ENCODE data around the gene UBE2F. TPM values are rescaled to one million over a fixed set of nuclear protein-coding genes. Genes with fewer than 3 reads are reported as not detected.

UBE2F gene
- total and polyA plus RNA-seq, 2 of the 13 experiments (the other 11 are each of a cell fraction or from before 2014, with no cell fraction given): 35.4 to 73.1 TPM

DNA sequence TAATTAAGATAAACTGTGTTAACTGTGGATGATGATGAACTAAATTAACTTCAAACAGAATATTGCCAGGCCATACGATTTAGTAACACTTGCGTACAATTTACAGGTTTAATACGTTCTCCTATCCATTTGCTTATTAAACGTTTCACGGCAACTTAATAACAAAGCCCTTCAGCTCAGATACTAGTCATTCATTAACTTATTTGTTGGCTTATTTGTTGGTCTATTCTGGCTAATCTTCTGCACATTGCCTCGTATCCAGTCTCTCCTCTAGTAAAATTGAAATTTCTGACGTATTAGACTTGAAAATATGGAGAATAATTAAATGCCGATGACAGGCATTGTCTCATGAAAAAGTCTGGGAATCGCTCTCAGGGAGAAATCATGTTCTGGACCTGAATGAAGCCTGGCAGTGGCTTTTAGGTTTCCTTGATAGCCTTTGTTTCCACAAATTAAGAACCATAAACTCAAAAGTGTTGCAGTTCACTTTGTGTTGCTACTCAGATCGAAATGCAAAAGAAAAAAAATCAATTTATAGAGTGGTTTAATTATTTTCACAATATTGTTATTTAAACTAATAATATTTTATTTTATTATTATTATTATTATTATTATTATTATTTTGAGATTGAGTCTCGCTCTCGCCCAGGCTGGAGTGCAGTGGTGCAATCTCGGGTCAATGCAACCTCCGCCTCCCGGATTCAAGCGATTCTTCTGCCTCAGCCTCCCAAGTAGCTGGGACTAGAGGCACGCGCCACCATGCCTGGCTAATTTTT lies 98.4 kb downstream of the UBE2F start:
- no TSS peak for BruUV-seq (replicated peaks)
- no peaks in the 10 kb centered on the region; a peak in 1 of 5 replicates for H3K27me3 ChIP-seq (ENCODE audit: control insufficient read depth in 1 of 2, insufficient read depth in 2 of 2, low read length in 2 of 2)
- no peak for DNase-seq (ENCODE audit: low spot score)
- H4K20me1 ChIP-seq (ENCODE audit: insufficient read depth, low read length): no peaks in the 10 kb centered on the region
- FAIRE-seq: no peak
- 84% methylated on average over 18 of the region's 18 CpGs for WGBS (ENCODE audit: low lambda C conversion rate)
- POLR2A ChIA-PET: interaction anchor here (1.2 to 3.8 kb wide), 4 partner anchors 8 to 41 kb away, joined by 4 to 11 read pairs (median 7); no protein-coding TSS in a partner anchor
- H3K9ac ChIP-seq (ENCODE audit: insufficient read depth, low read depth, low read length): no peak overlapping the region; the same call in 1 of the 2 replicates
- in situ Hi-C loops (cut with HindIII; ENCODE audit: extremely low pct_ligation_motif_present, low pct_unique_long_range_greater_than_20kb): no loop called here
- no peak for ATAC-seq
- H3K27ac ChIP-seq (ENCODE audit: extremely low read length, insufficient read depth, low read length): no peak overlapping the region
- peaks cover 40% of the 10 kb centered on the region for H3K4me1 ChIP-seq (ENCODE audit: insufficient read depth, low read length)
- no peak overlapping the region for H3K4me3 ChIP-seq (replicated peaks in 1 of 3; ENCODE audit: insufficient read depth in 1 of 3, low read depth in 2 of 3, low read length in 3 of 3)
- H3K79me2 ChIP-seq (ENCODE audit: insufficient read depth, low read length): peaks cover 28% of the 10 kb centered on the region
- no peak overlapping the region for H3K4me2 ChIP-seq (ENCODE audit: low read depth, low read length)
- no peak overlapping the region for H2AFZ ChIP-seq (ENCODE audit: low read length)
- CTCF ChIA-PET (ENCODE audit: low intra/inter-chr PET ratio, low total read pairs): no interaction called here
- H3K9me3 ChIP-seq (ENCODE audit: low read length): no peaks in the 10 kb centered on the region
- intact Hi-C loops (cut with micrococcal nuclease; ENCODE audit: unreplicated experiment): loop anchor here (10.0 kb wide), 1 partner anchor 380 kb away; no protein-coding TSS in a partner anchor
- peaks cover 16 to 48% of the 10 kb centered on the region in 2 experiments for H3K36me3 ChIP-seq (replicated peaks in 1 of 2; ENCODE audit: control insufficient read depth in 1 of 2, insufficient read depth in 2 of 2, low read length in 2 of 2)
- TF ChIP-seq, protein P1, sequence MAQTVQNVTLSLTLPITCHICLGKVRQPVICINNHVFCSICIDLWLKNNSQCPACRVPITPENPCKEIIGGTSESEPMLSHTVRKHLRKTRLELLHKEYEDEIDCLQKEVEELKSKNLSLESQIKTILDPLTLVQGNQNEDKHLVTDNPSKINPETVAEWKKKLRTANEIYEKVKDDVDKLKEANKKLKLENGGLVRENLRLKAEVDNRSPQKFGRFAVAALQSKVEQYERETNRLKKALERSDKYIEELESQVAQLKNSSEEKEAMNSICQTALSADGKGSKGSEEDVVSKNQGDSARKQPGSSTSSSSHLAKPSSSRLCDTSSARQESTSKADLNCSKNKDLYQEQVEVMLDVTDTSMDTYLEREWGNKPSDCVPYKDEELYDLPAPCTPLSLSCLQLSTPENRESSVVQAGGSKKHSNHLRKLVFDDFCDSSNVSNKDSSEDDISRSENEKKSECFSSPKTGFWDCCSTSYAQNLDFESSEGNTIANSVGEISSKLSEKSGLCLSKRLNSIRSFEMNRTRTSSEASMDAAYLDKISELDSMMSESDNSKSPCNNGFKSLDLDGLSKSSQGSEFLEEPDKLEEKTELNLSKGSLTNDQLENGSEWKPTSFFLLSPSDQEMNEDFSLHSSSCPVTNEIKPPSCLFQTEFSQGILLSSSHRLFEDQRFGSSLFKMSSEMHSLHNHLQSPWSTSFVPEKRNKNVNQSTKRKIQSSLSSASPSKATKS (CRISPR knock-in tag; IDR thresholded peaks at IDR 0.05): no peak
- TF ChIP-seq NFYB (CRISPR knock-in tag; IDR thresholded peaks at IDR 0.05): no peak
- no peak for TF ChIP-seq HNRNPK (IDR thresholded peaks at IDR 0.05; ENCODE audit: low read depth, low read length, poor library complexity, severe bottlenecking)
- no peak for TF ChIP-seq ZNF232 (CRISPR knock-in tag; IDR thresholded peaks at IDR 0.05; ENCODE audit: borderline replicate concordance)
- no peak for TF ChIP-seq ZNF878 (CRISPR knock-in tag; IDR thresholded peaks at IDR 0.05)
- TF ChIP-seq, protein P2, sequence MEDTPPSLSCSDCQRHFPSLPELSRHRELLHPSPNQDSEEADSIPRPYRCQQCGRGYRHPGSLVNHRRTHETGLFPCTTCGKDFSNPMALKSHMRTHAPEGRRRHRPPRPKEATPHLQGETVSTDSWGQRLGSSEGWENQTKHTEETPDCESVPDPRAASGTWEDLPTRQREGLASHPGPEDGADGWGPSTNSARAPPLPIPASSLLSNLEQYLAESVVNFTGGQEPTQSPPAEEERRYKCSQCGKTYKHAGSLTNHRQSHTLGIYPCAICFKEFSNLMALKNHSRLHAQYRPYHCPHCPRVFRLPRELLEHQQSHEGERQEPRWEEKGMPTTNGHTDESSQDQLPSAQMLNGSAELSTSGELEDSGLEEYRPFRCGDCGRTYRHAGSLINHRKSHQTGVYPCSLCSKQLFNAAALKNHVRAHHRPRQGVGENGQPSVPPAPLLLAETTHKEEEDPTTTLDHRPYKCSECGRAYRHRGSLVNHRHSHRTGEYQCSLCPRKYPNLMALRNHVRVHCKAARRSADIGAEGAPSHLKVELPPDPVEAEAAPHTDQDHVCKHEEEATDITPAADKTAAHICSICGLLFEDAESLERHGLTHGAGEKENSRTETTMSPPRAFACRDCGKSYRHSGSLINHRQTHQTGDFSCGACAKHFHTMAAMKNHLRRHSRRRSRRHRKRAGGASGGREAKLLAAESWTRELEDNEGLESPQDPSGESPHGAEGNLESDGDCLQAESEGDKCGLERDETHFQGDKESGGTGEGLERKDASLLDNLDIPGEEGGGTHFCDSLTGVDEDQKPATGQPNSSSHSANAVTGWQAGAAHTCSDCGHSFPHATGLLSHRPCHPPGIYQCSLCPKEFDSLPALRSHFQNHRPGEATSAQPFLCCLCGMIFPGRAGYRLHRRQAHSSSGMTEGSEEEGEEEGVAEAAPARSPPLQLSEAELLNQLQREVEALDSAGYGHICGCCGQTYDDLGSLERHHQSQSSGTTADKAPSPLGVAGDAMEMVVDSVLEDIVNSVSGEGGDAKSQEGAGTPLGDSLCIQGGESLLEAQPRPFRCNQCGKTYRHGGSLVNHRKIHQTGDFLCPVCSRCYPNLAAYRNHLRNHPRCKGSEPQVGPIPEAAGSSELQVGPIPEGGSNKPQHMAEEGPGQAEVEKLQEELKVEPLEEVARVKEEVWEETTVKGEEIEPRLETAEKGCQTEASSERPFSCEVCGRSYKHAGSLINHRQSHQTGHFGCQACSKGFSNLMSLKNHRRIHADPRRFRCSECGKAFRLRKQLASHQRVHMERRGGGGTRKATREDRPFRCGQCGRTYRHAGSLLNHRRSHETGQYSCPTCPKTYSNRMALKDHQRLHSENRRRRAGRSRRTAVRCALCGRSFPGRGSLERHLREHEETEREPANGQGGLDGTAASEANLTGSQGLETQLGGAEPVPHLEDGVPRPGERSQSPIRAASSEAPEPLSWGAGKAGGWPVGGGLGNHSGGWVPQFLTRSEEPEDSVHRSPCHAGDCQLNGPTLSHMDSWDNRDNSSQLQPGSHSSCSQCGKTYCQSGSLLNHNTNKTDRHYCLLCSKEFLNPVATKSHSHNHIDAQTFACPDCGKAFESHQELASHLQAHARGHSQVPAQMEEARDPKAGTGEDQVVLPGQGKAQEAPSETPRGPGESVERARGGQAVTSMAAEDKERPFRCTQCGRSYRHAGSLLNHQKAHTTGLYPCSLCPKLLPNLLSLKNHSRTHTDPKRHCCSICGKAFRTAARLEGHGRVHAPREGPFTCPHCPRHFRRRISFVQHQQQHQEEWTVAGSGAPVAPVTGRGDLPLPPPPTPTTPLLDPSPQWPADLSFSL (CRISPR knock-in tag; IDR thresholded peaks at IDR 0.05): no peak
- no peak for TF ChIP-seq TARDBP (CRISPR knock-in tag; IDR thresholded peaks at IDR 0.05)
- no peak for TF ChIP-seq ETV5 (CRISPR knock-in tag; IDR thresholded peaks at IDR 0.05; ENCODE audit: borderline replicate concordance)
- no peak for TF ChIP-seq ZNF446 (CRISPR knock-in tag; IDR thresholded peaks at IDR 0.05)
- no peak for TF ChIP-seq FOXA3 (CRISPR knock-in tag; IDR thresholded peaks at IDR 0.05)
- TF ChIP-seq, protein P3, sequence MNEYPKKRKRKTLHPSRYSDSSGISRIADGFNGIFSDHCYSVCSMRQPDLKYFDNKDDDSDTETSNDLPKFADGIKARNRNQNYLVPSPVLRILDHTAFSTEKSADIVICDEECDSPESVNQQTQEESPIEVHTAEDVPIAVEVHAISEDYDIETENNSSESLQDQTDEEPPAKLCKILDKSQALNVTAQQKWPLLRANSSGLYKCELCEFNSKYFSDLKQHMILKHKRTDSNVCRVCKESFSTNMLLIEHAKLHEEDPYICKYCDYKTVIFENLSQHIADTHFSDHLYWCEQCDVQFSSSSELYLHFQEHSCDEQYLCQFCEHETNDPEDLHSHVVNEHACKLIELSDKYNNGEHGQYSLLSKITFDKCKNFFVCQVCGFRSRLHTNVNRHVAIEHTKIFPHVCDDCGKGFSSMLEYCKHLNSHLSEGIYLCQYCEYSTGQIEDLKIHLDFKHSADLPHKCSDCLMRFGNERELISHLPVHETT (CRISPR knock-in tag; conservative IDR thresholded peaks at IDR 0.05): no peak
- TF ChIP-seq, protein P4, sequence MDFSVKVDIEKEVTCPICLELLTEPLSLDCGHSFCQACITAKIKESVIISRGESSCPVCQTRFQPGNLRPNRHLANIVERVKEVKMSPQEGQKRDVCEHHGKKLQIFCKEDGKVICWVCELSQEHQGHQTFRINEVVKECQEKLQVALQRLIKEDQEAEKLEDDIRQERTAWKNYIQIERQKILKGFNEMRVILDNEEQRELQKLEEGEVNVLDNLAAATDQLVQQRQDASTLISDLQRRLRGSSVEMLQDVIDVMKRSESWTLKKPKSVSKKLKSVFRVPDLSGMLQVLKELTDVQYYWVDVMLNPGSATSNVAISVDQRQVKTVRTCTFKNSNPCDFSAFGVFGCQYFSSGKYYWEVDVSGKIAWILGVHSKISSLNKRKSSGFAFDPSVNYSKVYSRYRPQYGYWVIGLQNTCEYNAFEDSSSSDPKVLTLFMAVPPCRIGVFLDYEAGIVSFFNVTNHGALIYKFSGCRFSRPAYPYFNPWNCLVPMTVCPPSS (IDR thresholded peaks at IDR 0.05): no peak
